HepG2 (cell line): ENCODE data around the gene SLC11A1. TPM values are rescaled to one million over a fixed set of nuclear protein-coding genes. Genes with fewer than 3 reads are reported as not detected.

Source experiments
- BCL6 ChIP-seq: IDR thresholded peaks from 2 replicates; pipeline ENCODE4 v1.6.1; 2016; ENCODE audit warnings: missing genetic modification reagents, missing compliant biosample characterization
- KDM4B ChIP-seq: sonication (generic); formaldehyde crosslinking; IDR thresholded peaks from 2 replicates; pipeline ENCODE4 v1.4.0; 2020; ENCODE audit warnings: missing genetic modification reagents
- NR2F1 ChIP-seq, 2 experiments: fragments of 450-650 bp in 1 of 2; formaldehyde crosslinking in 1 of 2; IDR thresholded peaks; 2 replicates each; pipeline versions ENCODE4 v1.5.0 to v1.6.1; 2016 to 2020; ENCODE audit warnings: mild to moderate bottlenecking in 1 of 2, missing compliant biosample characterization in 1 of 2, missing genetic modification reagents in 1 of 2, moderate library complexity in 1 of 2
- SOX13 ChIP-seq, 3 experiments: fragments of 450-650 bp in 1 of 3; sonication (generic) in 1 of 3; formaldehyde crosslinking in 1 of 3; IDR thresholded peaks in 2 of 3; conservative IDR thresholded peaks in 1 of 3; 2 replicates each; pipeline versions ENCODE4 v1.5.0 to v1.6.1; 2016 to 2020; ENCODE audit warnings: antibody characterized with exemption in 1 of 3, mild to moderate bottlenecking in 1 of 3, missing compliant biosample characterization in 1 of 3, missing genetic modification reagents in 1 of 3, moderate library complexity in 1 of 3
- SSRP1 ChIP-seq: IDR thresholded peaks from 2 replicates; pipeline ENCODE4 v1.6.1; 2016; ENCODE audit warnings: control low read depth
- TBL1XR1 ChIP-seq: fragments of 150-350 bp; IDR thresholded peaks from 2 replicates; pipeline ENCODE4 v1.6.1; 2014; ENCODE audit warnings: borderline replicate concordance, low read length; ENCODE audit not compliant: partially characterized antibody
- ZFP37 ChIP-seq: sonication (generic); formaldehyde crosslinking; IDR thresholded peaks from 2 replicates; pipeline ENCODE4 v1.4.0; 2020; ENCODE audit warnings: missing genetic modification reagents, borderline replicate concordance
- ZNF160 ChIP-seq: sonication (generic); formaldehyde crosslinking; IDR thresholded peaks from 2 replicates; pipeline ENCODE4 v1.8.0; 2022; ENCODE audit warnings: mild to moderate bottlenecking, inconsistent platforms, missing genetic modification reagents
- ZNF292 ChIP-seq: sonication (generic); formaldehyde crosslinking; IDR thresholded peaks from 2 replicates; pipeline ENCODE4 v1.8.1; 2022; ENCODE audit warnings: mild to moderate bottlenecking, low read depth, missing genetic modification reagents, borderline replicate concordance
- ZNF33B ChIP-seq: sonication (generic); formaldehyde crosslinking; IDR thresholded peaks from 2 replicates; pipeline ENCODE4 v1.5.1; 2020; ENCODE audit warnings: mild to moderate bottlenecking, missing genetic modification reagents
- ZNF558 ChIP-seq: sonication (generic); formaldehyde crosslinking; IDR thresholded peaks from 2 replicates; pipeline ENCODE4 v1.9.0; 2022; ENCODE audit warnings: mild to moderate bottlenecking, missing genetic modification reagents, borderline replicate concordance
- ZNF562 ChIP-seq: sonication (generic); formaldehyde crosslinking; IDR thresholded peaks from 2 replicates; pipeline ENCODE4 v1.8.0; 2022; ENCODE audit warnings: missing genetic modification reagents, borderline replicate concordance
- ZNF724P ChIP-seq: sonication (generic); formaldehyde crosslinking; IDR thresholded peaks from 2 replicates; pipeline ENCODE4 v1.8.0; 2022; ENCODE audit warnings: missing genetic modification reagents, borderline replicate concordance
- ZNF883 ChIP-seq: sonication (generic); formaldehyde crosslinking; IDR thresholded peaks from 2 replicates; pipeline ENCODE4 v1.5.1; 2020; ENCODE audit warnings: mild to moderate bottlenecking, missing genetic modification reagents; ENCODE audit errors: not compliant biosample characterization
- polyA plus RNA-seq, 8 experiments: library from polyadenylated mRNA; depleted of rRNA in 3 of 8; stranded (reverse) in 7 of 8; unstranded in 1 of 8; fragments of >200 nt; fragmentation: Illumina TruSeq in 4 of 8; extraction: Trizol in 4 of 8; gene quantifications; 2 replicates each; pipeline versions ENCODE4 v1.2.1 to v1.2.3, GENCODE V29; 2011 to 2016; ENCODE audit warnings: low read depth in 4 of 8, missing spikeins in 1 of 8, mixed read lengths in 1 of 8; ENCODE audit not compliant: insufficient read depth in 1 of 8
- total RNA-seq, 5 experiments: library from RNA; depleted of rRNA; stranded (reverse); fragments of >200 nt; fragmentation: Illumina TruSeq; extraction: Trizol; gene quantifications; 2 replicates each; pipeline ENCODE4 v1.2.3, GENCODE V29; 2016; ENCODE audit warnings: low read depth in 1 of 5
- TF ChIP-seq, protein P1 (sequence below): sonication (generic); formaldehyde crosslinking; IDR thresholded peaks from 2 replicates; pipeline ENCODE4 v1.4.0; 2020; ENCODE audit warnings: missing genetic modification reagents, borderline replicate concordance
- TF ChIP-seq, protein P2 (sequence below): sonication (generic); formaldehyde crosslinking; IDR thresholded peaks from 2 replicates; pipeline ENCODE4 v1.8.1; 2023; ENCODE audit warnings: mild to moderate bottlenecking, missing genetic modification reagents, borderline replicate concordance
- TF ChIP-seq, protein P3 (sequence below): sonication (generic); formaldehyde crosslinking; IDR thresholded peaks from 2 replicates; pipeline ENCODE4 v1.8.1; 2023; ENCODE audit warnings: mild to moderate bottlenecking, missing genetic modification reagents
- TF ChIP-seq, protein P4 (sequence below): sonication (generic); formaldehyde crosslinking; IDR thresholded peaks from 2 replicates; pipeline ENCODE4 v1.9.0; 2022; ENCODE audit warnings: low read depth, missing genetic modification reagents
- TF ChIP-seq, protein P5 (sequence below): sonication (generic); formaldehyde crosslinking; IDR thresholded peaks from 2 replicates; pipeline ENCODE4 v1.8.0; 2022; ENCODE audit warnings: mild to moderate bottlenecking, missing genetic modification reagents, borderline replicate concordance

SLC11A1 gene
- total and polyA plus RNA-seq, 2 of the 13 experiments (the other 11 are each of a cell fraction or from before 2014, with no cell fraction given): 0.33 to 2.3 TPM

DNA sequence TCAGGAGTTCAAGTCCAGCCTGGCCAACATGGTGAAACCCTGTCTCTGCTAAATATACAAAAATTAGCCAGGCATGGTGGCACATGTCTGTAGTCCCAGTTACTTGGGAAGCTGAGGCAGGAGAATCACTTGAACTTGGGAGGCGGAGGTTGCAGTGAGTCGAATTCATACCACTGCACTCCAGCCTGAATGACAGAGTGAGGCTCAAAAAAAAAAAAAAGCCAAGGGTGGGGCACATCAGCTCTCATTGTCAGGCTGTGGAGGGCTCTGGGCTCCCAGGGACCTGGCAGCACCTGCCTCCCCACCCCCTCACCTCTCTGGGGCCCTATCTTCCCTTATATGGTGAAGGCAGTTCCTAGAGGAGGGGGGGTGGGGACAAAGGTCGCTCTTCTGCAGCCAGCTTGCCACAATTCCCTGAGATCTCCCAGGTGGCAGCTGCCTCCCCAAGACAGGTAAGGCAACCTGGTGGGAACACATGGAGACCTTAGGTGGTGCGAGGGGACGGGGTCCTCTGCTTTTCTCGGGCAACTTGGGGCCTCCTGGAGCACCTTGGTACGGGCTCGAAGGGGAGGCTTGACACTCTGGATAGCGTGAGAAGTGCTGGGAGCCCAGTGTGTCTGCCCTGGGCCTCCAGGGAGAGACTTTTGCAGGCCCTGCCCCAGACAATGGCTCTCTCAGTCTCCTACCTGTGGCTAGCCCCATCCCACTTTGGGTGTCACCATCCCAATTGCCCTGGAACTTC is 36.8 kb downstream of the SLC11A1 start, which contains the start of gene VIL1 (continued):
- TF ChIP-seq, protein P1, sequence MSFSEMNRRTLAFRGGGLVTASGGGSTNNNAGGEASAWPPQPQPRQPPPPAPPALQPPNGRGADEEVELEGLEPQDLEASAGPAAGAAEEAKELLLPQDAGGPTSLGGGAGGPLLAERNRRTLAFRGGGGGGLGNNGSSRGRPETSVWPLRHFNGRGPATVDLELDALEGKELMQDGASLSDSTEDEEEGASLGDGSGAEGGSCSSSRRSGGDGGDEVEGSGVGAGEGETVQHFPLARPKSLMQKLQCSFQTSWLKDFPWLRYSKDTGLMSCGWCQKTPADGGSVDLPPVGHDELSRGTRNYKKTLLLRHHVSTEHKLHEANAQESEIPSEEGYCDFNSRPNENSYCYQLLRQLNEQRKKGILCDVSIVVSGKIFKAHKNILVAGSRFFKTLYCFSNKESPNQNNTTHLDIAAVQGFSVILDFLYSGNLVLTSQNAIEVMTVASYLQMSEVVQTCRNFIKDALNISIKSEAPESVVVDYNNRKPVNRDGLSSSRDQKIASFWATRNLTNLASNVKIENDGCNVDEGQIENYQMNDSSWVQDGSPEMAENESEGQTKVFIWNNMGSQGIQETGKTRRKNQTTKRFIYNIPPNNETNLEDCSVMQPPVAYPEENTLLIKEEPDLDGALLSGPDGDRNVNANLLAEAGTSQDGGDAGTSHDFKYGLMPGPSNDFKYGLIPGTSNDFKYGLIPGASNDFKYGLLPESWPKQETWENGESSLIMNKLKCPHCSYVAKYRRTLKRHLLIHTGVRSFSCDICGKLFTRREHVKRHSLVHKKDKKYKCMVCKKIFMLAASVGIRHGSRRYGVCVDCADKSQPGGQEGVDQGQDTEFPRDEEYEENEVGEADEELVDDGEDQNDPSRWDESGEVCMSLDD: no peak
- 0 out of 2 replicates have a peak, but pooled peaks have one; percentile 38 for TF ChIP-seq KDM4B (CRISPR knock-in tag)
- peak; percentile 55; the same call in 1 of the 2 replicates for TF ChIP-seq SOX13 (IDR thresholded peaks at IDR 0.05)
- TF ChIP-seq SOX13 (CRISPR knock-in tag; conservative IDR thresholded peaks at IDR 0.05 in 1 of 2, IDR thresholded peaks at IDR 0.05 in 1 of 2): peak in 1 of 2 experiments; percentile 73; a peak in 2 of 4 replicates
- TF ChIP-seq, protein P2, sequence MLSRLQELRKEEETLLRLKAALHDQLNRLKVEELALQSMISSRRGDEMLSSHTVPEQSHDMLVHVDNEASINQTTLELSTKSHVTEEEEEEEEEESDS (CRISPR knock-in tag): no peak
- TF ChIP-seq ZNF883 (CRISPR knock-in tag): peak; percentile 41
- TF ChIP-seq ZNF562 (CRISPR knock-in tag): no peak
- TF ChIP-seq, protein P3, sequence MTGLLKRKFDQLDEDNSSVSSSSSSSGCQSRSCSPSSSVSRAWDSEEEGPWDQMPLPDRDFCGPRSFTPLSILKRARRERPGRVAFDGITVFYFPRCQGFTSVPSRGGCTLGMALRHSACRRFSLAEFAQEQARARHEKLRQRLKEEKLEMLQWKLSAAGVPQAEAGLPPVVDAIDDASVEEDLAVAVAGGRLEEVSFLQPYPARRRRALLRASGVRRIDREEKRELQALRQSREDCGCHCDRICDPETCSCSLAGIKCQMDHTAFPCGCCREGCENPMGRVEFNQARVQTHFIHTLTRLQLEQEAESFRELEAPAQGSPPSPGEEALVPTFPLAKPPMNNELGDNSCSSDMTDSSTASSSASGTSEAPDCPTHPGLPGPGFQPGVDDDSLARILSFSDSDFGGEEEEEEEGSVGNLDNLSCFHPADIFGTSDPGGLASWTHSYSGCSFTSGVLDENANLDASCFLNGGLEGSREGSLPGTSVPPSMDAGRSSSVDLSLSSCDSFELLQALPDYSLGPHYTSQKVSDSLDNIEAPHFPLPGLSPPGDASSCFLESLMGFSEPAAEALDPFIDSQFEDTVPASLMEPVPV (CRISPR knock-in tag): no peak
- TF ChIP-seq BCL6 (CRISPR knock-in tag): peak; percentile 54
- peak; percentile 22 for TF ChIP-seq ZNF33B
- TF ChIP-seq ZNF724P (CRISPR knock-in tag): peak; percentile 79; the same call in 1 of the 2 replicates
- TF ChIP-seq NR2F1 (CRISPR knock-in tag; IDR thresholded peaks at IDR 0.05): peak in 1 of 2 experiments; percentile 42; a peak in 1 of 4 replicates
- TF ChIP-seq ZNF292 (CRISPR knock-in tag): peak; percentile 69
- 0 out of 2 replicates have a peak, but pooled peaks have one; percentile 55 for TF ChIP-seq SSRP1 (CRISPR knock-in tag)
- no peak for TF ChIP-seq TBL1XR1
- TF ChIP-seq, protein P4, sequence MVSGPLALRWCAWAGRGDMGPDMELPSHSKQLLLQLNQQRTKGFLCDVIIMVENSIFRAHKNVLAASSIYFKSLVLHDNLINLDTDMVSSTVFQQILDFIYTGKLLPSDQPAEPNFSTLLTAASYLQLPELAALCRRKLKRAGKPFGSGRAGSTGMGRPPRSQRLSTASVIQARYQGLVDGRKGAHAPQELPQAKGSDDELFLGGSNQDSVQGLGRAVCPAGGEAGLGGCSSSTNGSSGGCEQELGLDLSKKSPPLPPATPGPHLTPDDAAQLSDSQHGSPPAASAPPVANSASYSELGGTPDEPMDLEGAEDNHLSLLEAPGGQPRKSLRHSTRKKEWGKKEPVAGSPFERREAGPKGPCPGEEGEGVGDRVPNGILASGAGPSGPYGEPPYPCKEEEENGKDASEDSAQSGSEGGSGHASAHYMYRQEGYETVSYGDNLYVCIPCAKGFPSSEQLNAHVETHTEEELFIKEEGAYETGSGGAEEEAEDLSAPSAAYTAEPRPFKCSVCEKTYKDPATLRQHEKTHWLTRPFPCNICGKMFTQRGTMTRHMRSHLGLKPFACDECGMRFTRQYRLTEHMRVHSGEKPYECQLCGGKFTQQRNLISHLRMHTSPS (CRISPR knock-in tag): peak; percentile 76; the same call in 1 of the 2 replicates
- peak; percentile 79 for TF ChIP-seq ZNF160 (CRISPR knock-in tag)
- TF ChIP-seq ZNF558 (CRISPR knock-in tag): peak; percentile 40; the same call in 1 of the 2 replicates
- TF ChIP-seq ZFP37: peak; percentile 83
- TF ChIP-seq, protein P5, sequence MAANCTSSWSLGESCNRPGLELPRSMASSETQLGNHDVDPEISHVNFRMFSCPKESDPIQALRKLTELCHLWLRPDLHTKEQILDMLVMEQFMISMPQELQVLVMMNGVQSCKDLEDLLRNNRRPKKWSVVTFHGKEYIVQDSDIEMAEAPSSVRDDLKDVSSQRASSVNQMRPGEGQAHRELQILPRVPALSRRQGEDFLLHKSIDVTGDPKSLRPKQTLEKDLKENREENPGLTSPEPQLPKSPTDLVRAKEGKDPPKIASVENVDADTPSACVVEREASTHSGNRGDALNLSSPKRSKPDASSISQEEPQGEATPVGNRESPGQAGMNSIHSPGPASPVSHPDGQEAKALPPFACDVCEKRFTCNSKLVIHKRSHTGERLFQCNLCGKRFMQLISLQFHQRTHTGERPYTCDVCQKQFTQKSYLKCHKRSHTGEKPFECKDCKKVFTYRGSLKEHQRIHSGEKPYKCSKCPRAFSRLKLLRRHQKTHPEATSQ: no peak
